SK-MEL-5 (cell line): ENCODE results near the gene MATR3. TPM values are rescaled to one million over a fixed set of nuclear protein-coding genes. Genes with fewer than 3 reads are reported as not detected.

ENCODE experiments used
- DNase-seq: peaks from one replicate; pipeline ENCODE4 v3.0.0-alpha.2; 2016; ENCODE audit warnings: low read depth, low spot score
- in situ Hi-C: cut with HindIII; loops from 2 replicates; pipeline ENCODE4 v1.10.0; 2016; ENCODE audit warnings: low sequenced_read_pairs, high pct_unique_total_duplicates, low pct_unique_long_range_greater_than_20kb
- polyA plus RNA-seq, 2 experiments: library from polyadenylated mRNA; depleted of rRNA; stranded (reverse); fragments of >200 nt; gene quantifications; 2 replicates each; pipeline ENCODE4 v1.2.3, GENCODE V29; 2015
- total RNA-seq: library from RNA; depleted of rRNA; stranded (reverse); fragments of >200 nt; shearing (Covaris generic); gene quantifications from 2 replicates; pipeline ENCODE4 v1.2.3, GENCODE V29; 2014; rRNA removed

The MATR3 gene, protein sequence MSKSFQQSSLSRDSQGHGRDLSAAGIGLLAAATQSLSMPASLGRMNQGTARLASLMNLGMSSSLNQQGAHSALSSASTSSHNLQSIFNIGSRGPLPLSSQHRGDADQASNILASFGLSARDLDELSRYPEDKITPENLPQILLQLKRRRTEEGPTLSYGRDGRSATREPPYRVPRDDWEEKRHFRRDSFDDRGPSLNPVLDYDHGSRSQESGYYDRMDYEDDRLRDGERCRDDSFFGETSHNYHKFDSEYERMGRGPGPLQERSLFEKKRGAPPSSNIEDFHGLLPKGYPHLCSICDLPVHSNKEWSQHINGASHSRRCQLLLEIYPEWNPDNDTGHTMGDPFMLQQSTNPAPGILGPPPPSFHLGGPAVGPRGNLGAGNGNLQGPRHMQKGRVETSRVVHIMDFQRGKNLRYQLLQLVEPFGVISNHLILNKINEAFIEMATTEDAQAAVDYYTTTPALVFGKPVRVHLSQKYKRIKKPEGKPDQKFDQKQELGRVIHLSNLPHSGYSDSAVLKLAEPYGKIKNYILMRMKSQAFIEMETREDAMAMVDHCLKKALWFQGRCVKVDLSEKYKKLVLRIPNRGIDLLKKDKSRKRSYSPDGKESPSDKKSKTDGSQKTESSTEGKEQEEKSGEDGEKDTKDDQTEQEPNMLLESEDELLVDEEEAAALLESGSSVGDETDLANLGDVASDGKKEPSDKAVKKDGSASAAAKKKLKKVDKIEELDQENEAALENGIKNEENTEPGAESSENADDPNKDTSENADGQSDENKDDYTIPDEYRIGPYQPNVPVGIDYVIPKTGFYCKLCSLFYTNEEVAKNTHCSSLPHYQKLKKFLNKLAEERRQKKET
- total RNA-seq = 282 and 295 TPM in 2 replicates
- 108 and 156 TPM in 2 replicates for polyA plus RNA-seq (2015; cell fraction: cytosol; rRNA removed)
- 305 and 401 TPM in 2 replicates for polyA plus RNA-seq (2015; cell fraction: nucleus; rRNA removed)

DNA sequence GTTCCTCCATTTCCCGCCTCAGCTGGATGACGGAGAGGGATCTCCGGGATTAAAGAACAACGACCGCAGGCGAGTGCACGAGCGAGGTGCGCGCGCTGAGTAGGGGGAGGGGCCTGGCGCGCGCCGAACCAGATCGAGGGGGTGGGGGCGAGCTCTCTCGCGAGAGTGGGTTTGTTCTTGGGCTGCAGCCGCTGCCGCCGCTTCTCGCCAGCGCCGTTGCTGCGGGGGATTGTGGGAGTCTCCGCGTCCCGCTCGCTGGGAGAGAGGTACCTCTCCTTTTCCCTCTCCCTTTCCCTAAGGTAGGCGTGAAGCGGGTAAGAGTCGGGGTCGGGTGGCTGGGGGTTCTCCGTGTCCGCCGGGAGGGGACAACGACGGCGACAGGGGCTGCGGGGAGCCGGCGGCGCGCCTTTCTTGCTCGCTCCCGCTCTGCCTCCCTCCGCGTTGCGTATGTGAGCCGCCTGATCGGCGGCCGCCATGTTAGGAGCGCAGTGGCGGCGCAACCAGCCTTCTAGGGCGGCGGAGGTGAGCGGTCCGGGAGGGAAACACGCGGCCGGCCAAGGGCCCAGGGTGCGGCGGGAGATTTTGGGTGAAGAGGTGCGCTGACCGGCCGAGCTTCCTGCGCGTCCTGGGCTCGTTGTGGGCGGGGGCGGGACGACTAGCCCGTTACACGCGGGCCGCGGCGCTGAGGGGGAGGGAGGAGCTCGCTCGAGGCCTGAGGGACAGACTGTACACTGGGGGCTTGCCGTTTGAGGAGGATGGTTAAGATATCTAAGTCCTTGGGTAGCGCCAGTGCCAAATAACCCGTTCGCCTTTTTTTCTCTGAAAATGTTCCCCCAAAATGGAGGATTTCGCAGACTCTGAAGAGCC is at the start of gene MATR3:
MATR3 (plus strand) TSS at position 234 of the 867 bp plus-strand sequence. CDS start 13,676 bp downstream, outside the sequence.
- DNase-seq = peak; percentile 95
- in situ Hi-C loops = no loop called here

DNA sequence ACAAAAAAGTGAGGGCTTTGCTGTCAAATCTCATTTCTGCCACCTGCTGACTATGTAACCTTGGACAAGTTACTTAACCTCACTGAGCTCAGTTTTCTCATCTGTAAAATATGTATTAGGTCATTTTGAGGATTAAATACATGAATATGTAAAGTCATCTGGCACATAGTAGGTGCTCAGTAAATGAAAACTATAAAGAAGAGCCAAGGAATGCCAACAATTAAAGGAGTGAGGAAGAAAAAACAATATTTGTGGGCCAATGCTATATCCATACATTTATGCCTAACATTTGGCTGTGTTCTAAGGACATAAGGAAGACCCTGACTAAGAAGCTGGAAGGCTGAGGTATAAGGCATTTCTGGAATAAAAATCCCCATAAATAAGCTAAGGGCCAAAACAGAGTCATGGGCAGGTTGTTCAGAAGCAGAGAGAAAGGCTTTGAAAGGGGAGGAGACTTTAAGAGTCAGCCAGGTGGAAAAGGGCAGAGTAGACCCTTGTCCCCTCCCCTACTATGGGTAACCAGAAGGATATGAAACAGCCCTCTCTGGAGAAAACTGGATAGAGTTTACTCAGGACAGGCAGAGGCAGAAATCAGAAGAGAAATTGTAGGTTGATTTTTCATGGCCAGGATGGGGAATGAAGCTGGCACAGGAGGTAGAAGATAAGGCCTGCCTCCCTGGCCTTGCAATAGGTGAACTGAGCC is 47.8 kb upstream of the MATR3 start:
- in situ Hi-C loops = no loop called here
- DNase-seq = no peak

DNA sequence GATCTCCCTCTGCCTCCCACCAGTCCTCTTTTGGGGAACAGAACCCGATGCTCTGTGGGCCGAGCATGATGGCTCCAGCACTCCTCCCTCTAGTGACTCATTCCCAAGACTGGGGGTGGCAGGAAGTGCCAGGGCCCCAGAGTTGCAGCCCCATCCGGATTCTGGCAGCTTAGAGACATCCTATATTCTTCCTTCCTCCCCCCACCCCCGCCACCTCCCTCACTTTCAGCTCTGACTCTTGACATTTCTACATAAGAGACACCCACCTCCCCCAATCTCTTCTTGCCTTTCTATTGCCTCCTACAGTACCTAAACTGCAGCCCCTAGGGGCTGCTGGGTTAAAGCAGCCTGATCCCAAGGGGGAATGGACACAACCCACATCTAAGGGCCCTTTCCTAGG is 47.1 kb upstream of the MATR3 start:
- DNase-seq = no peak
- in situ Hi-C loops = no loop called here

DNA sequence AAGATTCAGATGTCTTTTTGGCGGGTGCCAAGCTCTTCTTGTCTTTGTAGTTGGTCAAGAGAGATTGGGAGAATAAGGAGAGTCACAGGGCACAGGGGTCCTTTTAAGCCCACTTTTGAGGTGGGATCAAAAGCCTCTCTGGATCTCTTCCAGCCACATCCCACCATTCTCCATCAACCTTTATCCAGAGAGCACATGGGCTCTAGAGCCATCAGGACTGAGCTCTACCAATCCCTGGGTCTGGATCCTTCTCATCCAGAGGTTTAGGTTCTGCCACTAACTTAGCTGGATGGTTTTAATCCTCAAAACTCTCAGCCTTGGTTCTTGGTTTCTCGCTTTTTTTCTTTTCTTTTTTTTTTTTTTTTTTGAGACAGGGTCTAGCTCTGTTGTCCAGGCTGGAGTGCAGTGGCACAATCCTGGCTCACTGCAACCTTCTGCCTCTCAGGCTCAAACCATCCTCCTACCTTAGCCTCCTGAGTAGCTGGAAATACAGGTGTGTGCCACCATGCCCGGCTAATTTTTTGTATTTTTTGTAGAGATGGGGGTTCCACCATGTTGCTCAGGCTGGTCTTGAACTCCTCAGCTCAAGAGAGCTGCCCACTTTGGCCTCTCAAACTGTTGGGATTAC is 44.6 kb upstream of the MATR3 start:
- DNase-seq = no peak
- in situ Hi-C loops = no loop called here

DNA sequence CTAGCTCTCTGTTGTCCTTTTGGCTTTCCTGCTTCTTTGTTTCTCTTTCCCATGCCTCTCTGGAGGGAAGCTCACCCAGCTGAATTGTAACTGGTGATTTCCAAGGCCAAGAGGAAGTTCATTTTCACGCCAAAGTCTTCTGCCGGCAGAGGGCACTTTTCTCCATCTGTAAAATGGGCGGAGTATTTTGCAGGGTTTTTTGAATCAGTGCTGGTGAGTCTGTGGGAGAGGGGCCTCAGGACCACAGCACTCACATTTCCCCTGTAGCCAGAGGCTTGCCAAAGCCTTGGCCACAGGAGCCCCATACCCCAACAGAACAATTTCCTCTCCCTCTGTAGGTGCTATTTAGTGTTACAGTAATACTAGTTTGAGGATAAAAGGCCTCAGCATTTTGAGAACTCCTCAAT is 42.3 kb upstream of the MATR3 start:
- in situ Hi-C loops = no loop called here
- DNase-seq = peak; percentile 64

- DNase-seq = no peak
- in situ Hi-C loops = no loop called here
Measured at GRCh38 chr5:139251695-139252288, 41.7 kb upstream of the MATR3 start.

- in situ Hi-C loops = no loop called here
- no peak for DNase-seq
Measured at GRCh38 chr5:139253115-139253514, 40.4 kb upstream of the MATR3 start.

GRCh38 chr5:139256820-139257219 is 36.7 kb upstream of the MATR3 start:
- in situ Hi-C loops = no loop called here
- no peak for DNase-seq

DNA sequence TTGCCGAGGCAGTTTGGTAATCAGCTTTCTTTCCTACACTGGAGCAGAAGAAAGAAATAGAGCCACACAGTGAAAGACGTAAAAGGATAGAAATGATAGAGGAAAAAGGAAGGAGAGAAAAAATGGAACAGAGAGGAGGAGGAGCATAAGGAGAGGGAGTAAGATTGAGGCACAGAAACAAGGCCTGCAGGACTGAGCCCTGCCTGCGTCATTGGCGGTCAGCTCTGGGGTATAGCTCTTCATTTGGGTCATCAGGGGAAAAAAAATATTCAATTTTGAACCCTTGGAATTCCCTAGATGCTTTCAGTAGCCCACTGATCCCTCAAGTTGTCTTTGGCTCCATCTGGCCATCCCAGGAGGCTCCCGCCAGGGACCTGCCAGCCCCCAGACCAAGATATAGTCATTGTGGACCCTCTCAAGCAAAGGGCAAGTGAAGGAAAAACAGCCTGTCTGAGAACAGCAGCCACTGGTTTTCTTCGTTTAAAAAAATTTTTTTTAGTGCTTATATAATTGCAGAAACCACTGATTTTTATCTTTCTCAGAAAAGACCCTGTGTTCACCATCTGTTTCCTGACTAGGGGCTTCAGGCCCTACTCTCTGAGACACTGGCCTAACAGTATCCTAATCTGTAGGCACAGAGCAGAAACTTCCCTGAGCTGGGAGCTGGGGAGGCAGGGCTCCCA is 31.3 kb upstream of the MATR3 start:
- in situ Hi-C loops = no loop called here
- no peak for DNase-seq

GRCh38 chr5:139262742-139263445 is 30.6 kb upstream of the MATR3 start:
- DNase-seq = peak; percentile 95
- in situ Hi-C loops = no loop called here

GRCh38 chr5:139263536-139263935 is 30.0 kb upstream of the MATR3 start:
- DNase-seq = no peak
- in situ Hi-C loops = no loop called here

DNA sequence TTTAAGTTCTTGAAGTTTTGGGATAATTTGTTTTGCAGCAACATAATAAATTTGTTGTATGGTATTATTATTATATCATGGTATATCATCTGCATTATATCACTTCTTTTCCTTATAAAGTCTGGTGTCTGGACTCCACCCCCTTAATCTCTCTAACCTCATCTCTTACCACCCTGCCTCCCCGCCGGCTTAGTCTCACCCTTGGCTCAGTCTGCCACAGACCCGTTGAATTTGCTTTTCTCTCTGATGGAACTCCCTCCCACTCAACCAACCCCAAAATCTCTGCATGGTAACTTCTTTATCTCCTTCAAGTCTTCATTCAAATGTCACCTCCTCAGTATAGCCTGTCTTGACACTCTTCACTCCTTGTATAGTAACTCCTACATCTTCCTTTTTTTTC is 29.6 kb upstream of the MATR3 start:
- DNase-seq = no peak
- in situ Hi-C loops = no loop called here

- in situ Hi-C loops = no loop called here
- no peak for DNase-seq
Measured at GRCh38 chr5:139265001-139265400, 28.5 kb upstream of the MATR3 start.

- in situ Hi-C loops = no loop called here
Measured at GRCh38 chr5:139266236-139266635, 27.3 kb upstream of the MATR3 start.

DNA sequence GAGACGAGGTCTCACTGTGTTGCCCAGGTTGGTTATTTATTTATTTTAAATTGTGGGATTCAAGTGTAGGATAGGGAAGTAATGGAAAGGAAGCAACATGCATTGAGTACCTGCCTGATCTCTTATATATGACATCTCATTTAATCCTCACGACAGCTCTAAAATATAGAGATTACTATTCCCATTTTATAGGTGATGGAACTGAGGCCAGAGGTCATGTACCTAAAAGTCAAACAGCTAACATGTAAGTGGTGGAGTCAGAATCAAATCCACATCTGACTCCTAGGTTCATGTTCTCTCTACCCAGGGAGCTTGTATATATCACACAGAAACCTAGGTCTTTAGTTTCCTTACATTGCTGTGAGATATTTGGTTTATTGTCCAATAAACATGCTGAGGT is 26.1 kb upstream of the MATR3 start:
- in situ Hi-C loops = no loop called here
- DNase-seq = no peak

More at GRCh38 chr5:139266236-139266635, 27.3 kb upstream of the MATR3 start:
- no peak for DNase-seq
